ENCODE measurements around the gene FGF14. TPM values are rescaled to one million over a fixed set of nuclear protein-coding genes. Genes with fewer than 3 reads are reported as not detected.

FGF14 gene
- total and polyA plus RNA-seq, 2 donors (not counting 3 experiments of a cell fraction or from before 2014, with no cell fraction given) = not detected

DNA sequence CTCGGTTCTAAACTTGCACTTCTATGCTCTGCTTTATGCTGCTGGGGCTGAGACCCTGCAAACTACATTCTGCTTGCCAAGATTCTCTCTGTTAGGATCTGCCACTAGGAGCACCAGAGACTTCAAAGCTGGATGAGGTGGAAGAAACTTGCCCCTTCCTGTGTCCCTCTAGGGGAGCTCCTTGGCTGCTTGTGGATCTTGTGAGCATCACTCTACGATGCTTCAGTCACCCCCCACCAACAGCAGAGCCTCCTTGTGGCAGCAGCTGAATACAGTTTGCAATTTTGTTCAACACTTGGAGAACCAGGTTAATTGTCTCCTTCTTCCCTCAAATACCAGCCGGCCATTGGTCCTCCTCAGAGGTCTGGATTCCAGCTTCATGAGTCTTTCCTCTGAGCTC is 310.6 kb downstream of the FGF14 start:
- ChIA-PET CTCF (interaction anchor here (1.0 kb wide), 2 partner anchors 149 to 946 kb away, joined by 3 to 6 read pairs; no protein-coding TSS in a partner anchor), POLR2A (no interaction called here)
- intact Hi-C loops (cut with micrococcal nuclease) (no loop called here), dilution Hi-C loops (cut with MboI; ENCODE audit: extremely low pct_ligation_motif_present, low sequenced_read_pairs) (no loop called here)
- Histone ChIP-seq H3K79me2 (ENCODE audit: control insufficient read depth, insufficient read depth, low read length) (no peaks in the 10 kb centered on the region), H3K27me3 (ENCODE audit: control insufficient read depth in 2 of 2, insufficient read depth in 2 of 2, low read length in 2 of 2) (no peaks in the 10 kb centered on the region), H4K20me1 (replicated peaks; ENCODE audit: control insufficient read depth, extremely low read depth, insufficient read depth, low read length) (no peaks in the 10 kb centered on the region), H3K36me3 (ENCODE audit: control insufficient read depth in 2 of 2, extremely low read depth in 1 of 2, insufficient read depth in 2 of 2, low read length in 2 of 2) (no peaks in the 10 kb centered on the region), H3K27ac (ENCODE audit: insufficient read depth, low read depth, low read length) (no peak overlapping the region), H3K4me2 (ENCODE audit: insufficient read depth, low read length) (no peak overlapping the region), H3K9me3 (replicated peaks; ENCODE audit: control insufficient read depth, insufficient read depth, low read length) (no peaks in the 10 kb centered on the region), H3K9me1 (replicated peaks; ENCODE audit: control insufficient read depth, extremely low read depth, insufficient read depth, low read length) (no peaks in the 10 kb centered on the region), H3K4me3 (replicated peaks in 1 of 3; ENCODE audit: insufficient read depth in 1 of 3, low read depth in 1 of 3, low read length in 3 of 3) (no peak overlapping the region), H2AFZ (ENCODE audit: low read depth, low read length) (no peak overlapping the region), H3K4me1 (ENCODE audit: control insufficient read depth, extremely low read depth, insufficient read depth, low read length) (no peaks in the 10 kb centered on the region), H3K9ac (replicated peaks; ENCODE audit: extremely low read depth, insufficient read depth, low read length) (no peak overlapping the region)
- BruUV-seq (replicated peaks) = no TSS peak
- TF ChIP-seq, protein P1, sequence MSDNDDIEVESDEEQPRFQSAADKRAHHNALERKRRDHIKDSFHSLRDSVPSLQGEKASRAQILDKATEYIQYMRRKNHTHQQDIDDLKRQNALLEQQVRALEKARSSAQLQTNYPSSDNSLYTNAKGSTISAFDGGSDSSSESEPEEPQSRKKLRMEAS (IDR thresholded peaks at IDR 0.05; ENCODE audit: insufficient read depth, insufficient read length) = no peak
- TF ChIP-seq FOS (IDR thresholded peaks at IDR 0.05; ENCODE audit: borderline replicate concordance, insufficient read depth, low read length) = no peak
- DNase-seq (ENCODE audit: low read depth, low spot score) (no peak), FAIRE-seq (no peak)

DNA sequence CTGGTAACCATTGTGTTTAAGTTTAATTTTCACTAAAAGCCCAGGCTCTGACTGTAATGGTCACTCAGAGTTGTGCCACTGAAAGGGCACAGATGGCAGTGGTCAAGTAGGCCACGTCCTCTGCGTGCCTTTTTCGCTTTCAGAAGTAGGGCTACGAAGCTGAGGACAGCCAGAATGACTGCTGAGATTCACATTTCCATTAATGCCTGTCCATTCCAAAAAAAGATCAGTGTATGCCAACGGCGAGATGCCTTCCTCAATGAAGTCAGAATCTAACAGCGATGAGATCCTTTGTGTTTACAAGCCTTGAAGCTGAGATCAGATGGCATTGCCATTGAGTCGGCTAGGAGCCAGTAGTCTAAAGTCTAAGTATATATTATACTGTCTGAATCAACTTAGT is 311.3 kb downstream of the FGF14 start:
- Histone ChIP-seq H4K20me1 (replicated peaks; ENCODE audit: control insufficient read depth, extremely low read depth, insufficient read depth, low read length) (no peaks in the 10 kb centered on the region), H3K79me2 (ENCODE audit: control insufficient read depth, insufficient read depth, low read length) (no peaks in the 10 kb centered on the region), H3K9ac (replicated peaks; ENCODE audit: extremely low read depth, insufficient read depth, low read length) (no peak overlapping the region), H3K27ac (ENCODE audit: insufficient read depth, low read depth, low read length) (no peak overlapping the region), H2AFZ (ENCODE audit: low read depth, low read length) (no peak overlapping the region), H3K9me3 (replicated peaks; ENCODE audit: control insufficient read depth, insufficient read depth, low read length) (no peaks in the 10 kb centered on the region), H3K4me3 (replicated peaks in 1 of 3; ENCODE audit: insufficient read depth in 1 of 3, low read depth in 1 of 3, low read length in 3 of 3) (no peak overlapping the region), H3K27me3 (ENCODE audit: control insufficient read depth in 2 of 2, insufficient read depth in 2 of 2, low read length in 2 of 2) (no peaks in the 10 kb centered on the region), H3K36me3 (ENCODE audit: control insufficient read depth in 2 of 2, extremely low read depth in 1 of 2, insufficient read depth in 2 of 2, low read length in 2 of 2) (no peaks in the 10 kb centered on the region), H3K4me2 (ENCODE audit: insufficient read depth, low read length) (no peak overlapping the region), H3K4me1 (ENCODE audit: control insufficient read depth, extremely low read depth, insufficient read depth, low read length) (no peaks in the 10 kb centered on the region), H3K9me1 (replicated peaks; ENCODE audit: control insufficient read depth, extremely low read depth, insufficient read depth, low read length) (no peaks in the 10 kb centered on the region)
- TF ChIP-seq MYC (IDR thresholded peaks at IDR 0.05; ENCODE audit: low read depth, low read length) = no peak
- TF ChIP-seq CTCF (IDR thresholded peaks at IDR 0.05; ENCODE audit: extremely low read depth in 1 of 2, insufficient read depth in 1 of 2, low read depth in 1 of 2, low read length in 2 of 2) = no peak
- TF ChIP-seq FOS (IDR thresholded peaks at IDR 0.05; ENCODE audit: borderline replicate concordance, insufficient read depth, low read length) = no peak
- no peak for TF ChIP-seq EZH2 (IDR thresholded peaks at IDR 0.05; ENCODE audit: borderline replicate concordance, low read depth, low read length, severe bottlenecking)
- ChIA-PET POLR2A (no interaction called here), CTCF (interaction anchor here (1.0 kb wide), 2 partner anchors 148 to 946 kb away, joined by 3 to 6 read pairs; no protein-coding TSS in a partner anchor)
- intact Hi-C loops (cut with micrococcal nuclease) = no loop called here
- dilution Hi-C loops (cut with MboI; ENCODE audit: extremely low pct_ligation_motif_present, low sequenced_read_pairs) = no loop called here
- no peak for DNase-seq (ENCODE audit: low read depth, low spot score)
- BruUV-seq (replicated peaks) = no TSS peak
- no peak for FAIRE-seq
